ENCODE data around the gene ENTREP1. TPM values are rescaled to one million over a fixed set of nuclear protein-coding genes. Genes with fewer than 3 reads are reported as not detected.

ENTREP1 gene
- total and polyA plus RNA-seq, 2 of the 4 experiments (the other 2 are of a cell fraction) = not detected

- H2AK5ac ChIP-seq (ENCODE audit: low read depth, low read length) = no peak overlapping the region
- H2AK9ac ChIP-seq (replicated peaks; ENCODE audit: low read depth, low read length, poor library complexity) = no peak overlapping the region
- CTCF ChIA-PET = interaction anchor here (0.6 kb wide), 1 partner anchor 900 kb away, joined by 5 read pairs; no protein-coding TSS in a partner anchor
- dilution Hi-C loops (cut with HindIII; ENCODE audit: low sequenced_read_pairs, unreplicated experiment) = no loop called here
- no peaks in the 10 kb centered on the region for H3K4me1 ChIP-seq (ENCODE audit: control insufficient read depth, insufficient read depth, low read length)
- peaks cover 5% of the 10 kb centered on the region for H3K27me3 ChIP-seq (ENCODE audit: control insufficient read depth, insufficient read depth, low read length)
- H2BK120ac ChIP-seq (ENCODE audit: low read depth, low read length) = no peak overlapping the region
- POLR2A ChIA-PET (ENCODE audit: unreplicated experiment) = no interaction called here
- no peak overlapping the region for H4K5ac ChIP-seq (ENCODE audit: low read depth, low read length)
- H3K4me2 ChIP-seq (ENCODE audit: low read depth, low read length) = no peak overlapping the region
- no peak overlapping the region for H2BK15ac ChIP-seq (ENCODE audit: low read depth, low read length)
- no peaks in the 10 kb centered on the region for H4K20me1 ChIP-seq (ENCODE audit: insufficient read depth, low read length)
- H2BK20ac ChIP-seq (ENCODE audit: low read depth, low read length) = no peak overlapping the region
- H2BK5ac ChIP-seq (ENCODE audit: low read depth, low read length, poor library complexity, severe bottlenecking) = no peak overlapping the region
- no peak overlapping the region for H3K27ac ChIP-seq (ENCODE audit: insufficient read depth, low read length)
- no peak overlapping the region for H4K8ac ChIP-seq (ENCODE audit: low read depth in 2 of 2, low read length in 2 of 2)
- ATAC-seq (ENCODE audit: low read depth) (no peak), DNase-seq (no peak)
- in situ Hi-C loops (cut with MboI; ENCODE audit: low sequenced_read_pairs) = no loop called here
- no peak overlapping the region for H3K56ac ChIP-seq (ENCODE audit: extremely low read depth, insufficient read depth, low read length)
- no TSS peak for BruUV-seq (replicated peaks)
- no peaks in the 10 kb centered on the region for H3K79me1 ChIP-seq (ENCODE audit: low read depth in 1 of 2, low read length in 2 of 2)
- no peaks in the 10 kb centered on the region for H3K36me3 ChIP-seq (ENCODE audit: control insufficient read depth, insufficient read depth, low read length)
- H3K4me3 ChIP-seq (ENCODE audit: insufficient read depth, low read depth, low read length) = no peak overlapping the region
- H3K18ac ChIP-seq (ENCODE audit: low read depth, low read length) = no peak overlapping the region
- H2AFZ ChIP-seq (replicated peaks; ENCODE audit: low read length, poor library complexity) = no peak overlapping the region
- no peaks in the 10 kb centered on the region for H3K9me1 ChIP-seq (ENCODE audit: insufficient read depth, low read length)
- no peak overlapping the region for H4K91ac ChIP-seq (ENCODE audit: insufficient read depth, low read depth, low read length)
- H3K9ac ChIP-seq (ENCODE audit: low read depth, low read length) = no peak overlapping the region
- TF ChIP-seq RFX5 (IDR thresholded peaks at IDR 0.05; ENCODE audit: low read depth, low read length) (no peak), ELK1 (IDR thresholded peaks at IDR 0.05; ENCODE audit: borderline replicate concordance, low read depth, low read length) (no peak), CEBPB (IDR thresholded peaks at IDR 0.05; ENCODE audit: low read depth, low read length) (no peak), BHLHE40 (IDR thresholded peaks at IDR 0.05; ENCODE audit: low read depth, low read length) (no peak), MAFK (IDR thresholded peaks at IDR 0.05; ENCODE audit: low read depth, low read length) (no peak), SMC3 (IDR thresholded peaks at IDR 0.05; ENCODE audit: low read depth, low read length) (no peak), CTCF (conservative IDR thresholded peaks at IDR 0.05; ENCODE audit: low read depth, low read length) (no peak), CHD1 (IDR thresholded peaks at IDR 0.05; ENCODE audit: low read depth, low read length) (no peak), MAZ (IDR thresholded peaks at IDR 0.05; ENCODE audit: borderline replicate concordance, low read depth, low read length) (no peak), RCOR1 (IDR thresholded peaks at IDR 0.05; ENCODE audit: insufficient replicate concordance, low read length) (no peak)
- H3K4ac ChIP-seq (ENCODE audit: low read depth, low read length) = no peak overlapping the region
- H3K14ac ChIP-seq (replicated peaks; ENCODE audit: low read depth, low read length) = no peak overlapping the region
- no peak overlapping the region; the same call in 1 of the 2 replicates for H3K23ac ChIP-seq (ENCODE audit: low read depth, low read length)
- intact Hi-C loops (cut with micrococcal nuclease) = no loop called here
- H3K9me3 ChIP-seq (ENCODE audit: control insufficient read depth, insufficient read depth, low read length) = no peaks in the 10 kb centered on the region
- no CpG with 5 or more reads among the region's 4 CpGs for WGBS, 2 experiments (ENCODE audit: extremely low coverage in 2 of 2, insufficient read length in 1 of 2)
These were observed 19.4 kb downstream of the ENTREP1 start for GRCh38 chr9:69344459-69344858.

Measured in IMR-90 (cell line).